Neural cell (in vitro differentiated cells): Measurements from ENCODE around the gene ZNF277. TPM values are rescaled to one million over a fixed set of nuclear protein-coding genes. Genes with fewer than 3 reads are reported as not detected.

Experiments
- H2AFZ ChIP-seq: fragments of 200-600, 300-800 bp; sonication (generic), shearing (Covaris generic); 2 replicates; pipeline ENCODE4 v1.6.0; 2014; ENCODE audit warnings: low read depth, mild to moderate bottlenecking, antibody characterized with exemption, low read length, moderate library complexity
- H3F3A ChIP-seq: fragments of 200-600 bp; shearing (Covaris generic); 2 replicates; pipeline ENCODE4 v1.6.1; 2016; ENCODE audit warnings: mild to moderate bottlenecking, moderate library complexity, mixed read lengths, antibody characterized with exemption, low read length; ENCODE audit not compliant: insufficient read depth, poor library complexity, severe bottlenecking
- H3K27ac ChIP-seq: fragments of 200-600, 300-800 bp; sonication (generic), shearing (Covaris generic); 2 replicates; pipeline ENCODE4 v1.5.1; 2014; ENCODE audit warnings: mild to moderate bottlenecking, low read length, moderate library complexity
- H3K27me3 ChIP-seq: fragments of 300-800, 200-600 bp; sonication (generic), shearing (Covaris generic); 2 replicates; pipeline ENCODE4 v1.6.0; 2014; ENCODE audit warnings: mild to moderate bottlenecking, low read depth, low read length, moderate library complexity; ENCODE audit not compliant: insufficient read depth
- H3K36me3 ChIP-seq: fragments of 300-800, 200-600 bp; sonication (generic), shearing (Covaris generic); 2 replicates; pipeline ENCODE4 v1.5.1; 2014; ENCODE audit warnings: mild to moderate bottlenecking, antibody characterized with exemption, low read length, moderate library complexity; ENCODE audit not compliant: insufficient read depth
- H3K4me2 ChIP-seq: fragments of 300-800, 200-600 bp; sonication (generic), shearing (Covaris generic); 2 replicates; pipeline ENCODE4 v1.6.0; 2014; ENCODE audit warnings: mild to moderate bottlenecking, low read length
- H3K4me3 ChIP-seq: fragments of 300-800, 200-600 bp; sonication (generic), shearing (Covaris generic); 2 replicates; pipeline ENCODE4 v1.5.1; 2014; ENCODE audit warnings: mild to moderate bottlenecking, low read length, moderate library complexity
- H3K79me2 ChIP-seq: fragments of 200-600 bp; shearing (Covaris generic); replicated peaks from 2 replicates; pipeline ENCODE4 v1.6.0; 2014; ENCODE audit warnings: mild to moderate bottlenecking, low read length, moderate library complexity; ENCODE audit not compliant: insufficient read depth
- H3K9ac ChIP-seq: fragments of 300-800, 200-600 bp; sonication (generic), shearing (Covaris generic); 2 replicates; pipeline ENCODE4 v1.6.1; 2016; ENCODE audit warnings: mild to moderate bottlenecking, low read length, mixed read lengths
- H3K9me2 ChIP-seq: fragments of 200-600 bp; shearing (Covaris generic); 2 replicates; pipeline ENCODE4 v1.6.1; 2016; ENCODE audit warnings: mild to moderate bottlenecking, low read length, mixed read lengths; ENCODE audit not compliant: insufficient read depth
- H3K9me3 ChIP-seq: fragments of 200-600, 300-800 bp; sonication (generic), shearing (Covaris generic); 2 replicates; pipeline ENCODE4 v1.6.1; 2016; ENCODE audit warnings: mild to moderate bottlenecking, mixed run types, low read length, moderate library complexity, mixed read lengths
- H4K20me1 ChIP-seq: fragments of 200-600 bp; shearing (Covaris generic); 2 replicates; pipeline ENCODE4 v1.6.1; 2016; ENCODE audit warnings: mild to moderate bottlenecking, mixed run types; ENCODE audit not compliant: insufficient read depth
- CTCF ChIP-seq: fragments of 450-650 bp; IDR thresholded peaks from 2 replicates; pipeline ENCODE4 v1.5.1; 2014; ENCODE audit warnings: antibody characterized with exemption, mild to moderate bottlenecking, moderate library complexity; ENCODE audit not compliant: poor library complexity, severe bottlenecking
- EP300 ChIP-seq: fragments of 450-650 bp; conservative IDR thresholded peaks from 2 replicates; pipeline ENCODE4 v1.6.1; 2014; ENCODE audit warnings: antibody characterized with exemption, mild to moderate bottlenecking, moderate library complexity; ENCODE audit not compliant: poor library complexity, severe bottlenecking
- EZH2 ChIP-seq: fragments of 200-600, 300-800 bp; shearing (Covaris generic), sonication (generic); IDR thresholded peaks from 2 replicates; pipeline ENCODE4 v1.6.1; 2014; ENCODE audit warnings: antibody characterized with exemption, low read length, borderline replicate concordance, mild to moderate bottlenecking; ENCODE audit not compliant: insufficient read depth, poor library complexity, severe bottlenecking
- MXI1 ChIP-seq: fragments of 450-650 bp; conservative IDR thresholded peaks from 2 replicates; pipeline ENCODE4 v1.6.1; 2014; ENCODE audit warnings: antibody characterized with exemption, mild to moderate bottlenecking; ENCODE audit not compliant: poor library complexity, severe bottlenecking
- POLR2AphosphoS5 ChIP-seq: IDR thresholded peaks from 2 replicates; pipeline ENCODE4 v1.6.1; 2012
- RAD21 ChIP-seq: fragments of 450-650 bp; conservative IDR thresholded peaks from 2 replicates; pipeline ENCODE4 v1.6.1; 2014; ENCODE audit warnings: antibody characterized with exemption, mild to moderate bottlenecking, moderate library complexity
- REST ChIP-seq: IDR thresholded peaks from 2 replicates; pipeline ENCODE4 v1.6.1; 2012; ENCODE audit warnings: borderline replicate concordance
- SMC3 ChIP-seq: fragments of 450-650 bp; conservative IDR thresholded peaks from 2 replicates; pipeline ENCODE4 v1.6.1; 2014; ENCODE audit warnings: antibody characterized with exemption, mild to moderate bottlenecking, moderate library complexity; ENCODE audit not compliant: poor library complexity
- TAF1 ChIP-seq: IDR thresholded peaks from 2 replicates; pipeline ENCODE4 v1.6.1; 2012; ENCODE audit warnings: low read depth
- polyA plus RNA-seq: library from polyadenylated mRNA; depleted of rRNA; stranded (reverse); fragments of >200 nt; gene quantifications from 2 replicates; pipeline ENCODE4 v1.2.3, GENCODE V29; 2014

The ZNF277 gene
- polyA plus RNA-seq, 1 donor from 2014 or later, result 30.0 TPM

GRCh38 chr7:112197322-112197721, 9.2 kb upstream of the ZNF277 start:
- peaks cover 38% of the 10 kb centered on the region for H3K79me2 ChIP-seq
- H3K9me2 ChIP-seq, result no peaks in the 10 kb centered on the region
- H3K9me3 ChIP-seq, result no peaks in the 10 kb centered on the region
- no peak overlapping the region for H3K27ac ChIP-seq
- H2AFZ ChIP-seq, result no peak overlapping the region
- no peaks in the 10 kb centered on the region for H3K36me3 ChIP-seq
- no peak for TF ChIP-seq TAF1
- no peak for TF ChIP-seq POLR2AphosphoS5
- TF ChIP-seq CTCF, result no peak
- TF ChIP-seq SMC3, result no peak
- no peak for TF ChIP-seq RAD21
- TF ChIP-seq EP300, result no peak
- no peak for TF ChIP-seq REST
- no peak for TF ChIP-seq MXI1
- TF ChIP-seq EZH2, result no peak
- H4K20me1 ChIP-seq, result no peaks in the 10 kb centered on the region
- H3K27me3 ChIP-seq, result no peaks in the 10 kb centered on the region
- no peak overlapping the region for H3K4me2 ChIP-seq
- H3K4me3 ChIP-seq, result no peak overlapping the region
- H3K9ac ChIP-seq, result no peak overlapping the region
- no peaks in the 10 kb centered on the region for H3F3A ChIP-seq

GRCh38 chr7:112199035-112199655, 7.3 kb upstream of the ZNF277 start:
- TF ChIP-seq SMC3 (no peak), RAD21 (no peak)
- H4K20me1 ChIP-seq, result no peaks in the 10 kb centered on the region
- no peak overlapping the region for H3K4me3 ChIP-seq
- H3K27me3 ChIP-seq, result no peaks in the 10 kb centered on the region
- H3K9ac ChIP-seq, result no peak overlapping the region
- H3K9me2 ChIP-seq, result no peaks in the 10 kb centered on the region
- no peaks in the 10 kb centered on the region for H3F3A ChIP-seq
- H3K36me3 ChIP-seq, result no peaks in the 10 kb centered on the region
- H3K9me3 ChIP-seq, result no peaks in the 10 kb centered on the region
- H3K4me2 ChIP-seq, result no peak overlapping the region
- peaks cover 53% of the 10 kb centered on the region for H3K79me2 ChIP-seq
- H3K27ac ChIP-seq, result no peak overlapping the region
- H2AFZ ChIP-seq, result no peak overlapping the region

GRCh38 chr7:112199672-112200071, 6.8 kb upstream of the ZNF277 start:
- H3K9me2 ChIP-seq, result no peaks in the 10 kb centered on the region
- H3F3A ChIP-seq, result no peaks in the 10 kb centered on the region
- H3K79me2 ChIP-seq, result peaks cover 58% of the 10 kb centered on the region
- H3K27ac ChIP-seq, result no peak overlapping the region
- TF ChIP-seq EZH2, result no peak
- H3K27me3 ChIP-seq, result no peaks in the 10 kb centered on the region
- no peak overlapping the region for H3K4me2 ChIP-seq
- no peak overlapping the region for H3K4me3 ChIP-seq
- H2AFZ ChIP-seq, result no peak overlapping the region
- H4K20me1 ChIP-seq, result no peaks in the 10 kb centered on the region
- no peaks in the 10 kb centered on the region for H3K36me3 ChIP-seq
- H3K9ac ChIP-seq, result no peak overlapping the region
- H3K9me3 ChIP-seq, result no peaks in the 10 kb centered on the region
